Thyroid gland (tissue), 4 donors: ENCODE data around the gene NFE2. TPM values are rescaled to one million over a fixed set of nuclear protein-coding genes. Genes with fewer than 3 reads are reported as not detected.

Source experiments
- DNase-seq, 2 donors: peaks; one replicate each; pipeline ENCODE4 v3.0.0-alpha.2; 2019
- H3K27ac ChIP-seq, 3 donors: fragments of 200-600 bp; sonication (generic); 1 replicate in 2 of 3; 2 replicates in 1 of 3; pipeline ENCODE4 v1.5.1; 2016 to 2019; ENCODE audit warnings: mild to moderate bottlenecking in 1 of 3, moderate library complexity in 1 of 3
- H3K27me3 ChIP-seq: fragments of 200-600 bp; sonication (generic); one replicate; pipeline ENCODE4 v1.5.1; 2019
- H3K36me3 ChIP-seq, 2 donors: fragments of 200-600 bp; sonication (generic); one replicate each; pipeline ENCODE4 v1.5.1; 2016 to 2019
- H3K4me1 ChIP-seq, 2 donors: fragments of 200-600 bp; sonication (generic); one replicate each; pipeline ENCODE4 v1.5.1; 2017 to 2019
- H3K4me3 ChIP-seq, 3 donors: fragments of 200-600 bp; sonication (generic); replicated peaks in 1 of 3; 1 replicate in 2 of 3; 2 replicates in 1 of 3; pipeline ENCODE4 v1.5.1; 2016; ENCODE audit warnings: mild to moderate bottlenecking in 1 of 3
- H3K9me3 ChIP-seq: fragments of 200-600 bp; sonication (generic); one replicate; pipeline ENCODE4 v1.5.1; 2017
- CTCF ChIP-seq, 6 experiments: fragments of 200-600 bp in 3 of 6; fragments of 450-650 bp in 3 of 6; sonication (generic) in 3 of 6; IDR thresholded peaks; one replicate each; pipeline ENCODE4 v1.5.1; 2016 to 2019; ENCODE audit warnings: antibody characterized with exemption in 6 of 6, mild to moderate bottlenecking in 2 of 6, inconsistent platforms in 1 of 6, moderate library complexity in 1 of 6
- POLR2A ChIP-seq, 2 donors: fragments of 450-650 bp; IDR thresholded peaks; one replicate each; pipeline ENCODE4 v1.6.1; 2017; ENCODE audit warnings: antibody characterized with exemption in 2 of 2, mild to moderate bottlenecking in 2 of 2, moderate library complexity in 1 of 2
- WGBS, 2 donors: methylation state at CpG; one replicate each; pipeline ENCODE4 v1.1.5; 2017; 5-methylcytosine and 5-hydroxymethylcytosine counted together
- intact Hi-C: fragments of 100-400 bp; cut with DNase I; formaldehyde crosslinking; loops from one replicate; pipeline ENCODE4 v1.15.1; 2023
- total RNA-seq, 4 donors: library from RNA; depleted of rRNA; stranded (reverse); fragments of >200 nt; gene quantifications; one replicate each; pipeline ENCODE4 v1.2.3, GENCODE V29; 2016

Gene NFE2
- total RNA-seq, 4 donors from 2014 or later = 0.56 to 1.7 (median 0.61) TPM

- 89 to 93% methylated on average over 3 of the region's 3 CpGs for WGBS, 2 donors
- TF ChIP-seq POLR2A (IDR thresholded peaks at IDR 0.05) = no peak
- TF ChIP-seq CTCF (IDR thresholded peaks at IDR 0.05) = no peak
- H3K4me1 ChIP-seq = peaks cover 14 to 17% of the 10 kb centered on the region in 2 donors
- intact Hi-C loops = no loop called here
- no peak overlapping the region for H3K27ac ChIP-seq
- H3K4me3 ChIP-seq = no peak overlapping the region
- H3K36me3 ChIP-seq = no peaks in the 10 kb centered on the region
- no peaks in the 10 kb centered on the region for H3K27me3 ChIP-seq
- no peaks in the 10 kb centered on the region for H3K9me3 ChIP-seq
- no peak for DNase-seq
These were observed 24.4 kb downstream of the NFE2 start for GRCh38 chr12:54276368-54276767.

GRCh38 chr12:54273981-54274380 lies 26.8 kb downstream of the NFE2 start:
- intact Hi-C loops = no loop called here
- 92 to 96% methylated on average over 2 of the region's 2 CpGs for whole genome bisulfite sequencing, 2 donors
- Histone ChIP-seq H3K36me3 (no peaks in the 10 kb centered on the region), H3K9me3 (no peaks in the 10 kb centered on the region), H3K27me3 (no peaks in the 10 kb centered on the region), H3K4me3 (no peak overlapping the region), H3K27ac (no peak overlapping the region), H3K4me1 (peaks cover 13 to 16% of the 10 kb centered on the region in 2 donors)
- no peak for TF ChIP-seq CTCF (IDR thresholded peaks at IDR 0.05)
- TF ChIP-seq POLR2A (IDR thresholded peaks at IDR 0.05) = no peak
- no peak for DNase-seq

GRCh38 chr12:54272214-54272613 lies 28.6 kb downstream of the NFE2 start:
- intact Hi-C loops = no loop called here
- TF ChIP-seq POLR2A (IDR thresholded peaks at IDR 0.05) = no peak
- TF ChIP-seq CTCF (IDR thresholded peaks at IDR 0.05) = no peak
- no peak for DNase-seq
- no peak overlapping the region for H3K4me3 ChIP-seq
- peaks cover 0 to under 1% of the 10 kb centered on the region in 2 donors for H3K4me1 ChIP-seq
- WGBS, 2 donors = 37 to 41% methylated on average over 1 of the region's 1 CpG
- H3K27ac ChIP-seq = no peak overlapping the region
- H3K27me3 ChIP-seq = no peaks in the 10 kb centered on the region
- H3K9me3 ChIP-seq = no peaks in the 10 kb centered on the region
- H3K36me3 ChIP-seq = no peaks in the 10 kb centered on the region

- Histone ChIP-seq H3K4me1 (no peaks in the 10 kb centered on the region), H3K9me3 (no peaks in the 10 kb centered on the region), H3K4me3 (no peak overlapping the region), H3K27ac (no peak overlapping the region), H3K27me3 (no peaks in the 10 kb centered on the region), H3K36me3 (no peaks in the 10 kb centered on the region)
- DNase-seq = no peak
- 90 to 96% methylated on average over 2 of the region's 2 CpGs for WGBS, 2 donors
- TF ChIP-seq CTCF (IDR thresholded peaks at IDR 0.05) (no peak), POLR2A (IDR thresholded peaks at IDR 0.05) (no peak)
- intact Hi-C loops = no loop called here
These were observed 30.5 kb downstream of the NFE2 start for GRCh38 chr12:54270345-54270744.

- H3K4me1 ChIP-seq = peaks cover 7 to 12% of the 10 kb centered on the region in 2 donors
- H3K27me3 ChIP-seq = no peaks in the 10 kb centered on the region
- no peaks in the 10 kb centered on the region for H3K9me3 ChIP-seq
- 95 to 96% methylated on average over 2 of the region's 2 CpGs for WGBS, 2 donors
- no peaks in the 10 kb centered on the region for H3K36me3 ChIP-seq
- TF ChIP-seq CTCF (IDR thresholded peaks at IDR 0.05) (no peak), POLR2A (IDR thresholded peaks at IDR 0.05) (no peak)
- no peak overlapping the region for H3K4me3 ChIP-seq
- no peak overlapping the region for H3K27ac ChIP-seq
- DNase-seq = no peak
- intact Hi-C loops = no loop called here
These were observed 34.0 kb downstream of the NFE2 start for GRCh38 chr12:54266852-54267251.
